Caco-2 (cell line): ENCODE results near the gene SOX6. TPM values are rescaled to one million over a fixed set of nuclear protein-coding genes. Genes with fewer than 3 reads are reported as not detected.
"Not testable (repeated sequence)": the region's sequence is repeated elsewhere in the genome, so short reads cannot be mapped to it uniquely, and the experiment has no call there.

Source experiments
- BruUV-seq: library from RNA; stranded (reverse); fragments of 400-500 nt; replicated peaks from 2 replicates; lab custom pipeline; 2021; lab: Mats Ljungman, UMichigan
- CTCF ChIA-PET: fragments of 300-600 bp; sonication (Branson Sonifier 250); formaldehyde crosslinking; loops from one replicate; lab custom pipeline; 2022; ENCODE audit warnings: antibody characterized with exemption; lab: Charles Lee
- POLR2A ChIA-PET: fragments of 300-600 bp; sonication (Branson Sonifier 250); formaldehyde crosslinking; loops from one replicate; lab custom pipeline; 2022; ENCODE audit warnings: antibody characterized with exemption; lab: Charles Lee
- DNase-seq, 2 experiments: peaks; one replicate each; pipeline versions ENCODE4 v3.0.0 to v3.0.0-alpha.2; 2020 to 2022
- H3K27me3 ChIP-seq: replicated peaks from 2 replicates; pipeline ENCODE4 v1.6.0; 2011; ENCODE audit warnings: low read length; ENCODE audit not compliant: control insufficient read depth, insufficient read depth
- H3K36me3 ChIP-seq: 2 replicates; pipeline ENCODE4 v1.5.1; 2011; ENCODE audit warnings: low read length; ENCODE audit not compliant: control insufficient read depth, insufficient read depth
- H3K4me1 ChIP-seq: fragments of 250-450 bp; sonication (Bioruptor Pico); 2 replicates; pipeline ENCODE4 v1.5.1; 2020; ENCODE audit warnings: mild to moderate bottlenecking
- H3K4me3 ChIP-seq: 2 replicates; pipeline ENCODE4 v1.5.1; 2011; ENCODE audit warnings: low read depth, mild to moderate bottlenecking, control low read depth, low read length
- H3K9me3 ChIP-seq: fragments of 250-450 bp; sonication (Bioruptor Pico); 2 replicates; pipeline ENCODE4 v1.5.1; 2020; ENCODE audit warnings: mild to moderate bottlenecking, moderate library complexity
- H3K27ac Mint-ChIP-seq: one replicate; pipeline ENCODE4 v1.8.0; 2022; ENCODE audit warnings: mixed read lengths; ENCODE audit not compliant: unreplicated experiment
- H3K27me3 Mint-ChIP-seq: one replicate; pipeline ENCODE4 v1.8.0; 2022; ENCODE audit warnings: mixed read lengths; ENCODE audit not compliant: insufficient read depth, unreplicated experiment
- H3K36me3 Mint-ChIP-seq: one replicate; pipeline ENCODE4 v1.8.0; 2022; ENCODE audit warnings: mild to moderate bottlenecking, mixed read lengths; ENCODE audit not compliant: insufficient read depth, unreplicated experiment
- H3K4me1 Mint-ChIP-seq: one replicate; pipeline ENCODE4 v1.8.0; 2022; ENCODE audit warnings: low read depth, mixed read lengths; ENCODE audit not compliant: unreplicated experiment
- H3K4me3 Mint-ChIP-seq: one replicate; pipeline ENCODE4 v1.8.0; 2022; ENCODE audit warnings: mild to moderate bottlenecking, moderate library complexity, mixed read lengths; ENCODE audit not compliant: unreplicated experiment
- H3K9me3 Mint-ChIP-seq: one replicate; pipeline ENCODE4 v1.8.0; 2022; ENCODE audit warnings: mixed read lengths; ENCODE audit not compliant: unreplicated experiment
- intact Hi-C: fragments of 100-400 bp; cut with micrococcal nuclease; formaldehyde crosslinking; loops from one replicate; pipeline ENCODE4 v1.10.0; 2022; ENCODE audit not compliant: unreplicated experiment
- total RNA-seq: library from RNA; stranded (reverse); gene quantifications from 2 replicates; pipeline ENCODE4 v1.2.3, GENCODE V29; 2022
- TF ChIP-seq, protein P1 (sequence below), 2 experiments: fragments of 200-600 bp in 1 of 2; IDR thresholded peaks; 1 replicate in 1 of 2; 2 replicates in 1 of 2; pipeline versions ENCODE4 v1.5.1 to v1.8.0; 2011 to 2022; ENCODE audit warnings: antibody characterized with exemption in 1 of 2, control low read depth in 1 of 2, inconsistent platforms in 1 of 2, low read depth in 1 of 2, low read length in 1 of 2, mild to moderate bottlenecking in 1 of 2, moderate library complexity in 1 of 2; ENCODE audit not compliant: insufficient read depth in 1 of 2, severe bottlenecking in 1 of 2, unreplicated experiment in 1 of 2

Gene SOX6
- total RNA-seq, 1 experiment from 2014 or later, result 10.8 TPM

DNA sequence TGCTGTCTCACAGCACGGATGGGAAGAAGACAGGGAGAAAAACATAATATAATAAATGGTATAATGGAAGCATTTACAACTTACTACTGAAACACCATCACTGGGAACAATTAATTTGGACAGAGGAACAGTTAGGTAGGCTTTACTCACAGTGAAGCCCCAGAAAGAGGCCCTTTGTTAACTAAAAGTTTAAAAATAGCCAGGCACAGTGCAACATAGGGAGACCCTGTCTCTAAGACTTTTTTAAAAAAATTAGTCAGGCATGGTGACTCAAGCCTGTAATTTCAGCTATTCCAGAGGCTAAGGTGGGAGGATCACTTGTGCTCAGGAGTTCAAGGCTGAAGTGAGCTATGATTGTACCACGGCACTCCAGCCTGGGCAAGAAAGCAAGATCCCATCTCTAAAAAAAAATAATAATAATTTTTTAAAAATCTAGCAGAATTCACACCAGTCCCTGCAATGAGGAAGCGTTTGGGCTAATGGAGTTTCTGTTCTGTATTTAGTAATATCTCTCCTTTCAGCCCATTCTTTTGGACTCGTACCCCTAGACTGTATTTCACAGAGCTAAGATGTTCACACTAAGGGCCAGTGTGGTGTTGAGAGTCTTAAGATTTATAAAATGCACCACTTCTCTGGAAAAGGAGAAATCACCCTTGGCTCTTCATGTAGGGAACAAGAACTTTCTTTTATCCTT, 275.5 kb downstream of the SOX6 start:
- Mint-ChIP-seq H3K9me3 (peaks cover 10% of the 10 kb centered on the region), H3K27me3 (no peaks in the 10 kb centered on the region), H3K27ac (no peak overlapping the region), H3K4me3 (no peak overlapping the region), H3K4me1 (peaks cover 10% of the 10 kb centered on the region), H3K36me3 (no peaks in the 10 kb centered on the region)
- ChIA-PET POLR2A (no interaction called here), CTCF (no interaction called here)
- no TSS peak for BruUV-seq
- no peak for DNase-seq
- TF ChIP-seq, protein P1, sequence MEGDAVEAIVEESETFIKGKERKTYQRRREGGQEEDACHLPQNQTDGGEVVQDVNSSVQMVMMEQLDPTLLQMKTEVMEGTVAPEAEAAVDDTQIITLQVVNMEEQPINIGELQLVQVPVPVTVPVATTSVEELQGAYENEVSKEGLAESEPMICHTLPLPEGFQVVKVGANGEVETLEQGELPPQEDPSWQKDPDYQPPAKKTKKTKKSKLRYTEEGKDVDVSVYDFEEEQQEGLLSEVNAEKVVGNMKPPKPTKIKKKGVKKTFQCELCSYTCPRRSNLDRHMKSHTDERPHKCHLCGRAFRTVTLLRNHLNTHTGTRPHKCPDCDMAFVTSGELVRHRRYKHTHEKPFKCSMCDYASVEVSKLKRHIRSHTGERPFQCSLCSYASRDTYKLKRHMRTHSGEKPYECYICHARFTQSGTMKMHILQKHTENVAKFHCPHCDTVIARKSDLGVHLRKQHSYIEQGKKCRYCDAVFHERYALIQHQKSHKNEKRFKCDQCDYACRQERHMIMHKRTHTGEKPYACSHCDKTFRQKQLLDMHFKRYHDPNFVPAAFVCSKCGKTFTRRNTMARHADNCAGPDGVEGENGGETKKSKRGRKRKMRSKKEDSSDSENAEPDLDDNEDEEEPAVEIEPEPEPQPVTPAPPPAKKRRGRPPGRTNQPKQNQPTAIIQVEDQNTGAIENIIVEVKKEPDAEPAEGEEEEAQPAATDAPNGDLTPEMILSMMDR (IDR thresholded peaks at IDR 0.05; ENCODE audit: insufficient read depth in 1 of 2, low read depth in 1 of 2, low read length in 1 of 2, severe bottlenecking in 1 of 2, unreplicated experiment in 1 of 2), result no peak
- intact Hi-C loops, result no loop called here
- Histone ChIP-seq H3K36me3 (no peaks in the 10 kb centered on the region), H3K4me3 (no peak overlapping the region), H3K4me1 (no peaks in the 10 kb centered on the region), H3K27me3 (no peaks in the 10 kb centered on the region), H3K9me3 (no peaks in the 10 kb centered on the region)

DNA sequence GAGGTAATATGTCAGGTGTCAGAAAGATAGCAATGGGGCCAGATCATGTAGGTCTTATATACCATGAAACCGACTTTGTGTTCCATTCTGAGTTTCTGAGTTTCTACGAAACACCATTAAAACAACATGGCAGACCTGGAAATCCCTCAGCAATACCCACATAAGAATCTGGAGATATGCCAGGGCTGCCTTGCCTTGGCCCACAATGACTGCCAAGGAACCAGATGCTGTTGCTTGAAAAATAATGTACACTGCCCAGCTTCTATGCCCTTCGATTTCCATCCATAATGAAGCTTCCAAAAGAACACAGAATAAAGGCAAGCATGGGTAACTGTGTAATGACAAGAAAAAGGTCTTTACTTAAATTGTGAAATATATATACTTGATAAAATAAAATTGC, 277.4 kb downstream of the SOX6 start:
- Mint-ChIP-seq H3K4me1 (peaks cover 10% of the 10 kb centered on the region), H3K4me3 (no peak overlapping the region), H3K27ac (no peak overlapping the region), H3K27me3 (no peaks in the 10 kb centered on the region), H3K36me3 (no peaks in the 10 kb centered on the region), H3K9me3 (peaks cover 24% of the 10 kb centered on the region)
- no peak overlapping the region for H3K4me3 ChIP-seq
- ChIA-PET POLR2A (no interaction called here), CTCF (no interaction called here)
- no TSS peak for BruUV-seq
- H3K27me3 ChIP-seq, result no peaks in the 10 kb centered on the region
- no peaks in the 10 kb centered on the region for H3K4me1 ChIP-seq
- H3K9me3 ChIP-seq, result peaks cover 9% of the 10 kb centered on the region; the same call in 1 of the 2 replicates
- TF ChIP-seq, protein P1 (IDR thresholded peaks at IDR 0.05; ENCODE audit: insufficient read depth in 1 of 2, low read depth in 1 of 2, low read length in 1 of 2, severe bottlenecking in 1 of 2, unreplicated experiment in 1 of 2), result no peak
- DNase-seq, result no peak
- intact Hi-C loops, result no loop called here
- no peaks in the 10 kb centered on the region for H3K36me3 ChIP-seq

DNA sequence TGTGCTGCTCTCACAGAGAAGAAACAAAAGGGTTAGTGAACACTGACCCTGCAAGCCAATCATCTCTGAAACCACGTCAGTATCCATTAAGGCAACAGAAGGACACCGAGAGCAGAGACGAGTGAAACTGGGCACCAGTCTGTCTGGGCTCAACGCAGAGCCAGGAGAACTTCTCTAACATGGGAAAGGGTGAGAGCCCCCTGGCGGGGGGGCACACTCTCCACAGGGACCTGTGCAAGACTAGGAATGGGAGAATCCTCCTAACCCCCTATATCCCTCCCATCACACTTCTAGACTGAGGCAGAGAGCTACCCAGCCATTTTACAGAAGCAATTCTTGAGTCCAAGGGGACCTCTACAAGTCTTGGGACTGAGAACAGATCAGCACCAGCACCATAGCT, 285.8 kb downstream of the SOX6 start:
- CTCF ChIA-PET, result interaction anchor here (1.2 kb wide), 1 partner anchor 27 kb away, joined by 3 read pairs; no protein-coding TSS in a partner anchor
- Mint-ChIP-seq H3K4me1 (no peaks in the 10 kb centered on the region), H3K9me3 (peaks cover 14% of the 10 kb centered on the region), H3K4me3 (no peak overlapping the region), H3K27me3 (no peaks in the 10 kb centered on the region), H3K27ac (no peak overlapping the region), H3K36me3 (peaks cover 6% of the 10 kb centered on the region)
- no TSS peak for BruUV-seq
- Histone ChIP-seq H3K27me3 (no peaks in the 10 kb centered on the region), H3K4me1 (no peaks in the 10 kb centered on the region), H3K9me3 (peaks cover 9% of the 10 kb centered on the region; the same call in 1 of the 2 replicates), H3K36me3 (0 out of 2 replicates have a peak, but pooled peaks cover 2% of the 10 kb centered on the region), H3K4me3 (no peak overlapping the region)
- intact Hi-C loops, result no loop called here
- TF ChIP-seq, protein P1 (IDR thresholded peaks at IDR 0.05; ENCODE audit: insufficient read depth in 1 of 2, low read depth in 1 of 2, low read length in 1 of 2, severe bottlenecking in 1 of 2, unreplicated experiment in 1 of 2), result peak in 1 of 2 experiments; percentile 9
- POLR2A ChIA-PET, result no interaction called here
- peak in 1 of 2 experiments; percentile 2 for DNase-seq

DNA sequence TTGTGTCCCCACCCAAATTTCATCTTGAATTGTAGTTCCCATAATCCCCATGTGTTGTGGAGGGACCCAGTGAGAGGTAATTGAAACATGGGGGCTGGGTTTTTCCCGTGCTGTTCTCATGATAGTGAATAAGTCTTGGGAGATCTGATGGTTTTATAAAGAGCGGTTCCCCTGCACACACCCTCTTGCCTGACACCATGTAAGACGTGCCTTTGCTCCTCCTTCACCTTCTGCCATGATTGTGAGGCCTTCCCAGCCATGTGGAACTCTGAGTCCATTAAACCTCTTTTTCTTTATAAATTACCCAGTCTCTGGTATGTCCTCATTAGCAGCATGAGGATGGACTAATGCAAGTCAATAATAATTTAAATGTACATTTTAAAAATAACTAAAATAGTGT, 289.1 kb downstream of the SOX6 start:
- H3K27me3 Mint-ChIP-seq, H3K4me1 Mint-ChIP-seq, H3K27me3 ChIP-seq, H3K4me3 ChIP-seq, H3K9me3 ChIP-seq, H3K9me3 Mint-ChIP-seq, H3K36me3 Mint-ChIP-seq, H3K27ac Mint-ChIP-seq, H3K4me1 ChIP-seq, DNase-seq, H3K4me3 Mint-ChIP-seq, BruUV-seq, H3K36me3 ChIP-seq, intact Hi-C loops, POLR2A ChIA-PET, CTCF ChIA-PET: not testable (repeated sequence)
